ENCODE data around the gene PPP1R36. TPM values are rescaled to one million over a fixed set of nuclear protein-coding genes. Genes with fewer than 3 reads are reported as not detected.
A peak's percentile ranks its signal among the peaks of the same experiment; 100 is the strongest.

PPP1R36 gene, protein sequence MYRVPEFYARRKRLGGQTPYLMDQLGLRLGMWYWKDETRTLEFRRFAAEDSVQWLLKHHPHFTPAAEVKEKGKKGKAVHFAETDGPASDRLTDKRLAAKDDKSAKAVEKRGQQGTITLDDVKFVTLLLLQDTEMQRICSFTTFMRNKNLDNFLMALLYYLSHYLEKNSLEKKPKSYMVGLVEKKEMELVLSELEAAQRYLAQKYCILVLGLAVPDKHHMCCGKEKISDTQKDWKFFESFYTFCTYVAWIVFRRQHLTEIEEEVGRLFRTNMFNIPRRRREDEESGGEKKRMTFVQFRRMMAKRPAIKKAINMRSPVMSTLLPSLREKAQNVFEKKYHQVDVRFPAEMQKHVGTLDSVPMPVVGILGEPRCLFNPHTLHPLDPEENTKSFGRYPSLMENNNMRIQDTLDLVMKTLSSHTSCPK
- total RNA-seq = 1 to 10 TPM in 2 of 4 donors, under 1 TPM in 2; 0.84 to 2.0 (median 1.3) TPM

DNA sequence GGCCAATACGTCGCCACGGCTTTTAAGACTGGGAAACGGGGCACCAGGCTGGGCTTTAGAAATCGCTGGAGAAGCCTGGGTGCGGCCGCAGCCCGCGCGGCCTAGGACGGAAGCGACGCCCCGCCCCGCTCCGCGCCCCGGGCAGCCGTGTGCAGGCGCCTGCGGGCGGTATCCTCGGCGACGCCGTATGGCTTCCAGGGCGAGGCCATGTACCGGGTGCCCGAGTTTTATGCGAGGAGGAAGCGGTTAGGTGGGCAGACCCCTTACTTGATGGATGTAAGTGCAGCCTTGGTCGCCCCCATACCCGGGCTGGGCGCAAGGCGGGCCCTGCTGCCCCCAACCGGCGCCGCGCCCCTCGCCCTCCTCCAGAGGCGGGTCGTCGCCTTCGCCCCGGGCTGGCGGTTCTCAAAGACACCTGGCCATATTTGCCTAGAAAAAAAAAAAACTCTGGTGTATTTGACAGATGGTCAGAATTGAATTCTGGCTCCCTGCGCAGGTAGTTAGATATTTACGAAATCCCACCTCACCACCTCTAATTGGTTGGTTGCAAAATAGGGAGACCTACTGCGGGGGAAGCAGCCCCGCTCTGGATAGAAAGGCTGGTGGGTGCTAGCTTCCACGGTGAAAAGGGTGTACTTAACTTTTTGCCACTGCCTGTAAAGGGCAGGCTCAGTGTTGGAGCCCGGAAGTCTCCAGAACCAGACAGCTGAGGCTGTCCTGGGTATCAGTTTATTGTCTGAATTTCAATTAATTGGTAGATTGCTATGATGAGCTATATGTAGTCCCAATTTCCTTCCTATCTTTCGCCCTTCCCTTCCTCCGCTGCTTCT, at the start of gene PPP1R36:
TSS of gene PPP1R36 (plus strand) at position 171 of the 830 bp plus-strand sequence. CDS start at position 208, 37 bp downstream.
- TF ChIP-seq POLR2A (IDR thresholded peaks at IDR 0.05) = no peak
- TF ChIP-seq, protein P1, sequence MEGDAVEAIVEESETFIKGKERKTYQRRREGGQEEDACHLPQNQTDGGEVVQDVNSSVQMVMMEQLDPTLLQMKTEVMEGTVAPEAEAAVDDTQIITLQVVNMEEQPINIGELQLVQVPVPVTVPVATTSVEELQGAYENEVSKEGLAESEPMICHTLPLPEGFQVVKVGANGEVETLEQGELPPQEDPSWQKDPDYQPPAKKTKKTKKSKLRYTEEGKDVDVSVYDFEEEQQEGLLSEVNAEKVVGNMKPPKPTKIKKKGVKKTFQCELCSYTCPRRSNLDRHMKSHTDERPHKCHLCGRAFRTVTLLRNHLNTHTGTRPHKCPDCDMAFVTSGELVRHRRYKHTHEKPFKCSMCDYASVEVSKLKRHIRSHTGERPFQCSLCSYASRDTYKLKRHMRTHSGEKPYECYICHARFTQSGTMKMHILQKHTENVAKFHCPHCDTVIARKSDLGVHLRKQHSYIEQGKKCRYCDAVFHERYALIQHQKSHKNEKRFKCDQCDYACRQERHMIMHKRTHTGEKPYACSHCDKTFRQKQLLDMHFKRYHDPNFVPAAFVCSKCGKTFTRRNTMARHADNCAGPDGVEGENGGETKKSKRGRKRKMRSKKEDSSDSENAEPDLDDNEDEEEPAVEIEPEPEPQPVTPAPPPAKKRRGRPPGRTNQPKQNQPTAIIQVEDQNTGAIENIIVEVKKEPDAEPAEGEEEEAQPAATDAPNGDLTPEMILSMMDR (IDR thresholded peaks at IDR 0.05) = no peak
- 4 to 7% methylated on average over 50 to 51 of the region's 54 CpGs for WGBS, 2 donors
- intact Hi-C loops (cut with DNase I; ENCODE audit: low total_unique reads) = no loop called here
- DNase-seq (ENCODE audit: low spot score in 2 of 2) = peak in 1 of 2 donors; percentile 90
- H3K4me3 ChIP-seq (ENCODE audit: low read depth, poor library complexity, severe bottlenecking) = peak within 1 kb of the TSS; percentile 18

- no peak for DNase-seq (ENCODE audit: low spot score in 2 of 2)
- 94 to 100% methylated on average over 1 of the region's 1 CpG for WGBS, 2 donors
- intact Hi-C loops (cut with DNase I; ENCODE audit: low total_unique reads) = no loop called here
- H3K4me3 ChIP-seq (ENCODE audit: low read depth, poor library complexity, severe bottlenecking) = no peak overlapping the region
- TF ChIP-seq POLR2A (IDR thresholded peaks at IDR 0.05) = no peak
- TF ChIP-seq, protein P1 (IDR thresholded peaks at IDR 0.05) = no peak
Measured at GRCh38 chr14:64500088-64500487, 49.7 kb upstream of the PPP1R36 start.

GRCh38 chr14:64501411-64502171, 48.2 kb upstream of the PPP1R36 start:
- intact Hi-C loops (cut with DNase I; ENCODE audit: low total_unique reads) = no loop called here
- TF ChIP-seq POLR2A (IDR thresholded peaks at IDR 0.05) = no peak
- WGBS, 2 donors = 19 to 24% methylated on average over 8 of the region's 8 CpGs
- H3K4me3 ChIP-seq (ENCODE audit: low read depth, poor library complexity, severe bottlenecking) = no peak overlapping the region
- DNase-seq (ENCODE audit: low spot score in 2 of 2) = peak; percentile 52 to 91

- WGBS, 2 donors = 33 to 36% methylated on average over 6 of the region's 6 CpGs
- intact Hi-C loops (cut with DNase I; ENCODE audit: low total_unique reads) = no loop called here
- no peak overlapping the region for H3K4me3 ChIP-seq (ENCODE audit: low read depth, poor library complexity, severe bottlenecking)
- DNase-seq (ENCODE audit: low spot score in 2 of 2) = peak in 1 of 2 donors; percentile 22
- TF ChIP-seq, protein P1 (IDR thresholded peaks at IDR 0.05) = no peak
- no peak for TF ChIP-seq POLR2A (IDR thresholded peaks at IDR 0.05)
Measured at GRCh38 chr14:64502456-64502855, 47.3 kb upstream of the PPP1R36 start.

DNA sequence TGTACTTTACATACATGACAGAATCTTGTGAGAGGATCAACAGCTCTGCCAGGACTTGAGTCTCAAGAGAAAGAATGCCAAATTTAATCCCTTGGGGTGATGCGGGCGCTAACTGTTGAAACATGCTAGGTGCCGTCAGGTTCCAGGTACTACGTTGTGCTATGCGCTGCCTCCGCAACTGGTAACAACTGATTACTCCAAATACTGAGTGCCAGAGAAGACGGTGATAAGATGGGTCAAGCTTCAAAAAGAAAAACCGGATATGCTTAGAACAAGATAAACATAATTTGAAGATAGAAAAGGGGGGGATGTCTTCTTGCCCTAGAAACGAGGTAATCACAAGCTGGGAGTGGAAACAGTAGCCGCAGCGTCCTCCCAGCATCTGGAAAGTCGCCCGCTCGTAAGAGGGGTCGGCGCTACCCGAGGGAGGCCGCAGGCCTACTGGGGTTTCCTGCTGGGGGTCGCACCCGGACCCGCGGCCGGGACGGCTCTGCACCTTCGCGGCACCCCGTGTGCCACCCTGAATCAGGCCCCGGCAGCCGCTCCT, 46.8 kb upstream of the PPP1R36 start:
- peak; percentile 63 to 89 for DNase-seq (ENCODE audit: low spot score in 2 of 2)
- 0 to 2% methylated on average over 23 to 29 of the region's 29 CpGs for WGBS, 2 donors
- H3K4me3 ChIP-seq (ENCODE audit: low read depth, poor library complexity, severe bottlenecking) = peak overlapping the region; percentile 97
- TF ChIP-seq POLR2A (IDR thresholded peaks at IDR 0.05) = no peak
- TF ChIP-seq, protein P1 (IDR thresholded peaks at IDR 0.05) = no peak
- intact Hi-C loops (cut with DNase I; ENCODE audit: low total_unique reads) = no loop called here

Data from lower leg skin (tissue), 4 donors.